HL-60 (cell line): ENCODE measurements around the gene SH3GL1.

Experiments used
- DNase-seq, 2 experiments: peaks; one replicate each; pipeline ENCODE4 v3.0.0-alpha.2; 2010 to 2020; ENCODE audit warnings: low read depth in 1 of 2, low spot score in 1 of 2
- H3K27ac ChIP-seq: fragments of 250-450 bp; sonication (Bioruptor Pico); replicated peaks from 2 replicates; pipeline ENCODE4 v1.5.1; 2020; ENCODE audit warnings: mild to moderate bottlenecking, moderate library complexity
- H3K27me3 ChIP-seq: fragments of 250-450 bp; sonication (Bioruptor Pico); 2 replicates; pipeline ENCODE4 v1.5.1; 2021; ENCODE audit warnings: mild to moderate bottlenecking, moderate library complexity; ENCODE audit not compliant: insufficient read depth, poor library complexity, severe bottlenecking
- H3K4me3 ChIP-seq: replicated peaks from 2 replicates; pipeline ENCODE4 v1.5.1; 2011; ENCODE audit warnings: mild to moderate bottlenecking, control low read depth, low read length; ENCODE audit not compliant: insufficient read depth
- GABPA ChIP-seq: IDR thresholded peaks from 2 replicates; pipeline ENCODE4 v1.6.1; 2012; ENCODE audit warnings: low read depth
- POLR2AphosphoS5 ChIP-seq: IDR thresholded peaks from 2 replicates; pipeline ENCODE4 v1.6.1; 2012; ENCODE audit warnings: low read depth
- SPI1 ChIP-seq: IDR thresholded peaks from 2 replicates; pipeline ENCODE4 v1.6.1; 2012; ENCODE audit warnings: low read depth, mild to moderate bottlenecking, borderline replicate concordance
- TF ChIP-seq, protein P1 (sequence below): IDR thresholded peaks from one replicate; pipeline ENCODE4 v1.5.1; 2011; ENCODE audit warnings: low read length, control low read depth, inconsistent platforms; ENCODE audit not compliant: insufficient read depth
- TF ChIP-seq, protein P2 (sequence below): IDR thresholded peaks from 2 replicates; pipeline ENCODE4 v1.6.1; 2012; ENCODE audit warnings: low read depth; ENCODE audit not compliant: insufficient replicate concordance

SH3GL1 gene

GRCh38 chr19:4390017-4390566 is 10.3 kb downstream of the SH3GL1 start:
- no peaks in the 10 kb centered on the region for H3K27me3 ChIP-seq
- TF ChIP-seq, protein P1, sequence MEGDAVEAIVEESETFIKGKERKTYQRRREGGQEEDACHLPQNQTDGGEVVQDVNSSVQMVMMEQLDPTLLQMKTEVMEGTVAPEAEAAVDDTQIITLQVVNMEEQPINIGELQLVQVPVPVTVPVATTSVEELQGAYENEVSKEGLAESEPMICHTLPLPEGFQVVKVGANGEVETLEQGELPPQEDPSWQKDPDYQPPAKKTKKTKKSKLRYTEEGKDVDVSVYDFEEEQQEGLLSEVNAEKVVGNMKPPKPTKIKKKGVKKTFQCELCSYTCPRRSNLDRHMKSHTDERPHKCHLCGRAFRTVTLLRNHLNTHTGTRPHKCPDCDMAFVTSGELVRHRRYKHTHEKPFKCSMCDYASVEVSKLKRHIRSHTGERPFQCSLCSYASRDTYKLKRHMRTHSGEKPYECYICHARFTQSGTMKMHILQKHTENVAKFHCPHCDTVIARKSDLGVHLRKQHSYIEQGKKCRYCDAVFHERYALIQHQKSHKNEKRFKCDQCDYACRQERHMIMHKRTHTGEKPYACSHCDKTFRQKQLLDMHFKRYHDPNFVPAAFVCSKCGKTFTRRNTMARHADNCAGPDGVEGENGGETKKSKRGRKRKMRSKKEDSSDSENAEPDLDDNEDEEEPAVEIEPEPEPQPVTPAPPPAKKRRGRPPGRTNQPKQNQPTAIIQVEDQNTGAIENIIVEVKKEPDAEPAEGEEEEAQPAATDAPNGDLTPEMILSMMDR = no peak
- no peak for TF ChIP-seq GABPA
- TF ChIP-seq POLR2AphosphoS5 = no peak
- no peak for TF ChIP-seq SPI1
- TF ChIP-seq, protein P2, sequence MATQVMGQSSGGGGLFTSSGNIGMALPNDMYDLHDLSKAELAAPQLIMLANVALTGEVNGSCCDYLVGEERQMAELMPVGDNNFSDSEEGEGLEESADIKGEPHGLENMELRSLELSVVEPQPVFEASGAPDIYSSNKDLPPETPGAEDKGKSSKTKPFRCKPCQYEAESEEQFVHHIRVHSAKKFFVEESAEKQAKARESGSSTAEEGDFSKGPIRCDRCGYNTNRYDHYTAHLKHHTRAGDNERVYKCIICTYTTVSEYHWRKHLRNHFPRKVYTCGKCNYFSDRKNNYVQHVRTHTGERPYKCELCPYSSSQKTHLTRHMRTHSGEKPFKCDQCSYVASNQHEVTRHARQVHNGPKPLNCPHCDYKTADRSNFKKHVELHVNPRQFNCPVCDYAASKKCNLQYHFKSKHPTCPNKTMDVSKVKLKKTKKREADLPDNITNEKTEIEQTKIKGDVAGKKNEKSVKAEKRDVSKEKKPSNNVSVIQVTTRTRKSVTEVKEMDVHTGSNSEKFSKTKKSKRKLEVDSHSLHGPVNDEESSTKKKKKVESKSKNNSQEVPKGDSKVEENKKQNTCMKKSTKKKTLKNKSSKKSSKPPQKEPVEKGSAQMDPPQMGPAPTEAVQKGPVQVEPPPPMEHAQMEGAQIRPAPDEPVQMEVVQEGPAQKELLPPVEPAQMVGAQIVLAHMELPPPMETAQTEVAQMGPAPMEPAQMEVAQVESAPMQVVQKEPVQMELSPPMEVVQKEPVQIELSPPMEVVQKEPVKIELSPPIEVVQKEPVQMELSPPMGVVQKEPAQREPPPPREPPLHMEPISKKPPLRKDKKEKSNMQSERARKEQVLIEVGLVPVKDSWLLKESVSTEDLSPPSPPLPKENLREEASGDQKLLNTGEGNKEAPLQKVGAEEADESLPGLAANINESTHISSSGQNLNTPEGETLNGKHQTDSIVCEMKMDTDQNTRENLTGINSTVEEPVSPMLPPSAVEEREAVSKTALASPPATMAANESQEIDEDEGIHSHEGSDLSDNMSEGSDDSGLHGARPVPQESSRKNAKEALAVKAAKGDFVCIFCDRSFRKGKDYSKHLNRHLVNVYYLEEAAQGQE = no peak
- no peak overlapping the region for H3K4me3 ChIP-seq
- peak overlapping the region; percentile 57 for H3K27ac ChIP-seq
- peak in 1 of 2 experiments; percentile 76 for DNase-seq

DNA sequence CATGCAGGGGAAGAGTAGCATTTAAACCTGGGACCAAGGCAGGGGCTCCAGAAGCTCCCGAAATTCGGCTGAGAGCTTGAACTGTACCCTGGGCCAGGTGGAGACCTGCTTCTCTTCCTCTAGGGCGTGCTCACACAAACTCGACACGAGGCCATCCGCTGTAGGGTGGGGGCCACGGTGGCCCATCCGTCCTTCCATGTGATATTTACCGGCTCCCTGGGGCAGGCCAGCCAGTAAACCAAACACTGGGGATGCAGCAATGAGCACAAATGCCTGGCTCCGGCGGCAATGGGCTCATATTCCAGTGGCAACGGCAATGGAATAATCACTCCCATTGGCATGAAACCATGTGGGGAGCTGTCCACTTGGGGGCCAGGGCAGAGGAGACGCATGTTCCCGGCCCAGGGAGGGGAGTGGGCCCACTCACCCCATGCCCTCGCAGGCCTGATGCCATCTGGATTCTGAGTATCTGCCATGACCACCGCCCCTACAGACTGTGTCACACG is 10.8 kb downstream of the SH3GL1 start:
- TF ChIP-seq, protein P2 = no peak
- TF ChIP-seq POLR2AphosphoS5 (no peak), SPI1 (no peak), GABPA (no peak)
- TF ChIP-seq, protein P1 = no peak

GRCh38 chr19:4389064-4389375 is 11.3 kb downstream of the SH3GL1 start:
- TF ChIP-seq, protein P1 = no peak
- TF ChIP-seq, protein P2 = no peak
- TF ChIP-seq SPI1 (no peak), POLR2AphosphoS5 (no peak), GABPA (no peak)
- Histone ChIP-seq H3K27me3 (no peaks in the 10 kb centered on the region), H3K27ac (no peak overlapping the region), H3K4me3 (no peak overlapping the region)
- no peak for DNase-seq

More for the DNA sequence above, 10.8 kb downstream of the SH3GL1 start:
- no peak overlapping the region for H3K4me3 ChIP-seq
- DNase-seq = no peak
- H3K27ac ChIP-seq = peak overlapping the region; percentile 57
- H3K27me3 ChIP-seq = no peaks in the 10 kb centered on the region
